Stimulated activated CD8-positive, alpha-beta memory T cell treated with anti-CD3 and anti-CD28 coated beads, Interleukin-15, amount 100 ng/mL, for 48 hours (primary cell): ENCODE results near the gene CDH13.

Experiments used
- DNase-seq, 2 donors: peaks; one replicate each; pipeline ENCODE4 v3.0.0-alpha.2; 2020; ENCODE audit warnings: low read depth in 2 of 2

CDH13 gene

GRCh38 chr16:82993415-82993814 is 366.6 kb downstream of the CDH13 start:
- DNase-seq, result no peak

- no peak for DNase-seq
Measured at GRCh38 chr16:82993926-82994325, 367.2 kb downstream of the CDH13 start.

GRCh38 chr16:82995286-82995923 is 368.6 kb downstream of the CDH13 start:
- no peak for DNase-seq

GRCh38 chr16:82995924-82996441 is 369.2 kb downstream of the CDH13 start:
- DNase-seq, result no peak

- no peak for DNase-seq
Measured at GRCh38 chr16:82996814-82997213, 370.0 kb downstream of the CDH13 start.

- no peak for DNase-seq
Measured at GRCh38 chr16:82999711-83000110, 372.9 kb downstream of the CDH13 start.

GRCh38 chr16:83002351-83003334 is 375.9 kb downstream of the CDH13 start:
- no peak for DNase-seq

GRCh38 chr16:83004868-83005652 is 378.3 kb downstream of the CDH13 start:
- DNase-seq, result no peak

- DNase-seq, result no peak
Measured at GRCh38 chr16:83005653-83006160, 378.9 kb downstream of the CDH13 start.

GRCh38 chr16:83010776-83011720 is 384.3 kb downstream of the CDH13 start:
- no peak for DNase-seq

- DNase-seq, result no peak
Measured at GRCh38 chr16:83011939-83012338, 385.2 kb downstream of the CDH13 start.

GRCh38 chr16:83013071-83013470 is 386.3 kb downstream of the CDH13 start:
- no peak for DNase-seq

- no peak for DNase-seq
Measured at GRCh38 chr16:83019963-83020362, 393.2 kb downstream of the CDH13 start.

- no peak for DNase-seq
Measured at GRCh38 chr16:83021045-83021444, 394.3 kb downstream of the CDH13 start.

GRCh38 chr16:83021746-83022145 is 395.0 kb downstream of the CDH13 start:
- no peak for DNase-seq

GRCh38 chr16:83023011-83023410 is 396.2 kb downstream of the CDH13 start:
- no peak for DNase-seq

- DNase-seq, result no peak
Measured at GRCh38 chr16:83023640-83024039, 396.9 kb downstream of the CDH13 start.

- no peak for DNase-seq
Measured at GRCh38 chr16:83027973-83028372, 401.2 kb downstream of the CDH13 start.

GRCh38 chr16:83029467-83029866 is 402.7 kb downstream of the CDH13 start:
- no peak for DNase-seq

GRCh38 chr16:83031524-83031923 is 404.8 kb downstream of the CDH13 start:
- DNase-seq, result no peak

GRCh38 chr16:83037102-83037501 is 410.3 kb downstream of the CDH13 start:
- no peak for DNase-seq
